Stimulated activated CD8-positive, alpha-beta memory T cell treated with anti-CD3 and anti-CD28 coated beads, Interleukin-4, amount 100 ng/mL, for 4 hours (primary cell): Measurements from ENCODE around the gene PLAU.
"Not testable (repeated sequence)": the region's sequence is repeated elsewhere in the genome, so short reads cannot be mapped to it uniquely, and the experiment has no call there.

Experiments used
- DNase-seq, 2 donors: peaks; one replicate each; pipeline ENCODE4 v3.0.0-alpha.2; 2020; ENCODE audit warnings: low read depth in 2 of 2, low spot score in 1 of 2

PLAU gene

DNA sequence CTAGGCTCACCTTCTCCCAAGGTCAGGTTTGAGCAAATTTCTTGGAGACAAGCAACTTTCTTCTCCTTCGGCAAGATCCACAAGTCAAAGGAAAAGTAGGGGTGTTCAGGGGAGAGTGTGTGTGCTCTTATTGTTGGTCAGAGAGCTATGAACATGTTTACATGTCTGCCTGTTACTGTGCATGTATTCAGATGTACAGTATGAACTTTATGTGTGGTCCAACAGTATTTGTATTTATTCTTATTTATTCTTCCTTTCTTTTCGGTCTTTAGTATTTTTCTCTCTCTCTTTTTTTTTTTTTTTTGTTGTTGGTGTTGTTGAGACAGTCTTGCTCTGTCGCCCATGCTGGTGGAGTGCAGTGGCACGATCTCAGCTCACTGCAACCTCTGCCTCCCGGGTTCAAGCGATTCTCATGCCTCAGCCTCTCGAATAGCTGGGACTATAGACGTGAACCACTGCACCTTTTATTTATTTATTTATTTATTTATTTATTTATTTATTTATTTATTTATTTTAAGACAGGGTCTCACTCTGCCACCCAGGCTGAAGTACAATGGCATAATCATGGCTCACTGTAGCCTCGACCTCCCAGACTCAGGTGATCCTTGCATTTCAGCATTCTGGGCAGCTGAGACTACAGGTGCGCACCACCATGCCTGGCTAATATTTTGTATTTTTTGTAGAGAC lies 38.2 kb downstream of the PLAU start:
- DNase-seq, result no peak

- DNase-seq, result no peak
Observed at GRCh38 chr10:73950155-73950948, 39.4 kb downstream of the PLAU start.

GRCh38 chr10:73953665-73954064 lies 42.7 kb downstream of the PLAU start:
- DNase-seq, result no peak

GRCh38 chr10:73954737-73955136 lies 43.8 kb downstream of the PLAU start:
- no peak for DNase-seq

GRCh38 chr10:73955719-73956118 lies 44.8 kb downstream of the PLAU start:
- no peak for DNase-seq

GRCh38 chr10:73956476-73957359 lies 45.8 kb downstream of the PLAU start:
- no peak for DNase-seq

DNA sequence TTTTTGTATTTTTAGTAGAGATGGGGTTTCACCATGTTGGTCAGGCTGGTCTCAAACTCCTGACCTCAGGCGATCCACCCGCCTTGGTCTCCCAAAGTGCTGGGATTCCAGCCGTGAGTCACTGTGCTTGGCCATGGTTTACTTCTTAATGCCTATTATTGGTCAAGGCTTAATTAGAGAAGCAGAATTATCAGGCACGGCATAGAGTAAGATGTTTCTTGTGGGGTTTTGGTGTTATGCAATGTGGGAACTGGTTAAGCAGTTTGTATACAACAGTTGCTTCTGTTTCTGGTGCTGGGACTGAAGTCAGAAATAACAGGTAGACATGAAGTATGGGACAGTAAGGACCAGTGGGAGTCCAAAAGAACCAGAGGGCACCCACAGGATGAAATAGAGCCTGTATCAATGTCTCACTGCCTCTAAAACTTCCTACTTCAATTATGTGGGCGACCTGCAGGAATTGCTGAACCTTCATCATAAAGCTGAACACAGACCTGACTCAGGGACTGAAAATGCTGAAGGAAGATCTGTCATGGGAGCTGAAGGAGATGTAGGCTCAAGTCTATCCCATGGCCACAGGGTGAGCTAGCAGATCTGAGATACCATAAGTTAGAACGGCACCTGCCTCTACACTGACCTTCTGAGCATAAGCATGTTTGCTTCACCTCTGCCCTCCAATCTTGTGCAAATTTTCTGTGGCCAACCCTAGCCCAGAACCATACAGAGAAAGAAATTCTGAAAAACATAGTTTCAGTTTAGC lies 48.7 kb downstream of the PLAU start:
- no peak for DNase-seq

- no peak for DNase-seq
Observed at GRCh38 chr10:73962386-73962785, 51.5 kb downstream of the PLAU start.

DNA sequence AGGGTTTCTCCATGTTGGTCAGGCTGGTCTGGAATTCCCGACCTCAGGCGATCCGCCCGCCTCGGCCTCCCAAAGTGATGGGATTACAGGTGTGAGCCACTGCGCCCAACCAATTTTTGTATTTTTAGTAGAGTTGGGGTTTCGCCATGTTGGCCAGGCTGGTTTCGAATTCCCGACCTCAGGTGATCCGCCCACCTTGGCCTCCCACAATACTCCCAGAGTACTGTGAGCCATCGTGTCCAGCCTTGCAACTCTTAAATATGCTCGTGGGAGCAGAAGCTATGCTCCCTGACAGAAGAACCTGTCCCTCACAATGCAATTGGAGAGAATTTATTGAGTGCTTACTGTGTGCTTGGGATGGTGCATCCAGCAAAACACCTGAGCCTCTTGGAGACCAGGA lies 52.6 kb downstream of the PLAU start:
- not testable (repeated sequence) for DNase-seq

DNA sequence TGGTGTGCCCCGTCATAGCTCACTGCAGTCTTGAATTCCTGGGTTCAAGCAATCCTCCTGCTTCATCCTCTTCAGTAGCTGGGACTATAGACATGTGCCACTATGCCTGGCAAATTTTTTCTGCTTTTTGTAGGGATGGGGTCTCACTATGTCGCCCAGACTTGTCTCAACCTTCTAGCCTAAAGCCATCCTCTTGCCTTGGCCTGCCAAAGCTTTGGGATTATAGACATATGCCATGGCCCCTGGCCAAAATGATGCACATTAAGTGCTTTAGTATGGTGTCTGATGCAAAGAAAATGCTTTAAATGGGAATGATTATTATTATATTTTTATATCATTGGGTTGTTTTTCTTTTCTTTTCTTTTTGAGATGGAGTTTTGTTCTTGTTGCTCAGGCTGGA lies 53.8 kb downstream of the PLAU start:
- no peak for DNase-seq

- not testable (repeated sequence) for DNase-seq
Observed at GRCh38 chr10:73965267-73965889, 54.4 kb downstream of the PLAU start.

DNA sequence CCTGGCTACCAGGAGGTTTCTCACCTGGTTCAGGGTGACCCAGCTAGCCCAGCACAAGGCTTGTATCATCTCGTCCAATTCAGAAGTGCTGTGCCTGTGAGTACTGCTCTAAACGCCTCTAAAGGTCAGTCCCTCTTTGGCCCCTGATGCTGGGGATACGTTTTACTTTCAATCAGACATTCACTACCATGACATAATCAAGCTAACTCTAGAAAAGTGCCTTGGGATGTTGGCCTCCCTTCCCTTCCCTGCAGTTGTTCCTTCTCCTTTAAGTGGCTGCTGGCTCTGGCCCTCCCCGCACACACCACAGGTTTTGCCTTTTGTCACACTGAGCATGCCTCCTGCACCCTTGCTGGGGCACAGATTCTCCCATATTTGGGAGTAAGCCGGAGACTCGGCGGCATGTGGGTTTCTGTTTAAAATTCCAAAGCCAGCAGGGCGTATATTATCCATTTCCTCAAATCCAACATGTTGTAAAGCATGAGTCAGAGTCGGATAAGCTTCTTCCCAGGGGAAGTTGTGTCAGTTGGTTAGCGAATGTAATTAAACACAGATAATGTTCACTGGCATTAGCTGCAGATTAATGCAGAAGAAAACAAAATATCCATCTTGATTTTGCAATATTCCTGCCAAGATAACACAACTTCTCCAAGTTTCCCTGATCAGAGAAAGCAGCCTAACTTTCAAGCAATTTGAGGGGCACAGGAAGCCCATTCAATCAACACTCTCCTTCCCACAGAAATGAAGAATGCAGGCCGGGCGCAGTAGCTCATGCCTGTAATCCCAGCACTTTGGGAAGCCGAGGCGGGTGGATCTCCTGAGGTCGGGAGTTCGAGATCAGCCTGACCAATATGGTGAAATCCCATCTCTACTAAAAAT lies 55.2 kb downstream of the PLAU start:
- DNase-seq, result no peak

- no peak for DNase-seq
Observed at GRCh38 chr10:73967022-73967429, 56.1 kb downstream of the PLAU start.
